MCF 10A (cell line): Measurements from ENCODE around the gene RIT1. TPM values are rescaled to one million over a fixed set of nuclear protein-coding genes. Genes with fewer than 3 reads are reported as not detected.

Experiments used
- BruUV-seq: library from RNA; stranded (reverse); fragments of 400-500 nt; replicated peaks from 2 replicates; lab custom pipeline; 2021; lab: Mats Ljungman, UMichigan
- CTCF ChIA-PET: fragments of 300-600 bp; sonication (Branson Sonifier 250); formaldehyde crosslinking; extraction: SDS; loops from one replicate; lab custom pipeline; 2021; ENCODE audit warnings: antibody characterized with exemption, inconsistent platforms; lab: Yijun Ruan, JAX
- POLR2A ChIA-PET: fragments of 300-600, 350-650 bp; sonication (Branson Sonifier 250); formaldehyde crosslinking; extraction: SDS; loops from one replicate; lab custom pipeline; 2020; ENCODE audit warnings: antibody characterized with exemption, inconsistent platforms; lab: Yijun Ruan, JAX
- DNase-seq: peaks from one replicate; pipeline ENCODE4 v3.0.0-alpha.2; 2018; ENCODE audit not compliant: unreplicated experiment
- H3K27ac Mint-ChIP-seq: one replicate; pipeline ENCODE4 v1.8.0; 2022; ENCODE audit warnings: mild to moderate bottlenecking, low read depth, mixed read lengths; ENCODE audit not compliant: unreplicated experiment
- H3K27me3 Mint-ChIP-seq: one replicate; pipeline ENCODE4 v1.8.0; 2022; ENCODE audit warnings: mixed read lengths; ENCODE audit not compliant: insufficient read depth, unreplicated experiment
- H3K36me3 Mint-ChIP-seq: one replicate; pipeline ENCODE4 v1.8.0; 2022; ENCODE audit warnings: mild to moderate bottlenecking, moderate library complexity, mixed read lengths; ENCODE audit not compliant: insufficient read depth, unreplicated experiment
- H3K4me1 Mint-ChIP-seq: one replicate; pipeline ENCODE4 v1.8.0; 2022; ENCODE audit warnings: mixed read lengths; ENCODE audit not compliant: insufficient read depth, unreplicated experiment
- H3K4me3 Mint-ChIP-seq: one replicate; pipeline ENCODE4 v1.8.0; 2022; ENCODE audit warnings: mild to moderate bottlenecking, moderate library complexity, mixed read lengths; ENCODE audit not compliant: unreplicated experiment
- H3K9me3 Mint-ChIP-seq: one replicate; pipeline ENCODE4 v1.8.0; 2022; ENCODE audit warnings: mixed read lengths; ENCODE audit not compliant: unreplicated experiment
- CTCF ChIP-seq: fragments of 200-600 bp; IDR thresholded peaks from one replicate; pipeline ENCODE4 v1.8.0; 2022; ENCODE audit warnings: antibody characterized with exemption, mild to moderate bottlenecking; ENCODE audit not compliant: unreplicated experiment
- intact Hi-C: fragments of 100-400 bp; cut with micrococcal nuclease; formaldehyde crosslinking; loops from 2 replicates; pipeline ENCODE4 v1.14.1; 2022
- total RNA-seq: library from RNA; stranded (reverse); gene quantifications from 2 replicates; pipeline ENCODE4 v1.2.3, GENCODE V29; 2022

Gene RIT1
- total RNA-seq, 1 experiment from 2014 or later: 36.2 TPM

GRCh38 chr1:155856975-155857930 is 53.9 kb downstream of the RIT1 start, which contains the start of gene GON4L:
Gene GON4L (minus strand): TSS chr1:155857214. CDS start chr1:155853780, 3,434 bp downstream.
- DNase-seq: peak; percentile 98
- intact Hi-C loops: loop anchor here (5.0 kb wide), 1 partner anchor 55 kb away; the partner anchor contains the start of gene RIT1
- CTCF ChIA-PET: interaction anchor here (0.5 to 1.7 kb wide), 8 partner anchors 10 to 1232 kb away, joined by 3 to 6 read pairs (median 3); no protein-coding TSS in a partner anchor
- TF ChIP-seq CTCF: no peak
- TSS peak; percentile 74 for BruUV-seq
- POLR2A ChIA-PET: interaction anchor here (0.6 to 4.5 kb wide), 21 partner anchors 9 to 616 kb away, joined by 3 to 41 read pairs (median 4); partner anchors contain the start of gene KHDC4
- Mint-ChIP-seq H3K27ac (peak within 1 kb of the TSS; percentile 98), H3K4me1 (peaks cover 18% of the 10 kb centered on the region), H3K27me3 (peaks cover 12% of the 10 kb centered on the region), H3K4me3 (peak within 1 kb of the TSS; percentile 99), H3K36me3 (peaks cover 33% of the 10 kb centered on the region), H3K9me3 (no peaks in the 10 kb centered on the region)

GRCh38 chr1:155856257-155856974 is 54.7 kb downstream of the RIT1 start:
- CTCF ChIA-PET: interaction anchor here (0.6 to 1.7 kb wide), 4 partner anchors 10 to 196 kb away, joined by 3 to 4 read pairs (median 3); no protein-coding TSS in a partner anchor
- TSS peak; percentile 71 for BruUV-seq
- intact Hi-C loops: loop anchor here (5.0 kb wide), 1 partner anchor 56 kb away; the partner anchor contains the start of gene RIT1

GRCh38 chr1:155850345-155850744 is 60.8 kb downstream of the RIT1 start:
- intact Hi-C loops: no loop called here
- H3K27ac Mint-ChIP-seq: no peak overlapping the region
- POLR2A ChIA-PET: interaction anchor here (0.7 to 1.4 kb wide), 3 partner anchors 9 to 87 kb away, joined by 3 to 5 read pairs (median 4); partner anchors contain the start of gene SYT11

More at GRCh38 chr1:155856257-155856974, 54.7 kb downstream of the RIT1 start:
- H3K27ac Mint-ChIP-seq: peak overlapping the region; percentile 98
- H3K36me3 Mint-ChIP-seq: peaks cover 42% of the 10 kb centered on the region
- peak overlapping the region; percentile 99 for H3K4me3 Mint-ChIP-seq
- no peak for DNase-seq
- H3K27me3 Mint-ChIP-seq: peaks cover 4% of the 10 kb centered on the region
- H3K9me3 Mint-ChIP-seq: no peaks in the 10 kb centered on the region
- H3K4me1 Mint-ChIP-seq: peaks cover 23% of the 10 kb centered on the region
- POLR2A ChIA-PET: interaction anchor here (0.6 to 4.5 kb wide), 17 partner anchors 8 to 616 kb away, joined by 3 to 41 read pairs (median 4); partner anchors contain the start of gene KHDC4
- no peak for TF ChIP-seq CTCF

More at GRCh38 chr1:155850345-155850744, 60.8 kb downstream of the RIT1 start:
- peaks cover 91% of the 10 kb centered on the region for H3K36me3 Mint-ChIP-seq
- no peak for TF ChIP-seq CTCF
- H3K4me3 Mint-ChIP-seq: no peak overlapping the region
- no peaks in the 10 kb centered on the region for H3K9me3 Mint-ChIP-seq
- no peaks in the 10 kb centered on the region for H3K27me3 Mint-ChIP-seq
- CTCF ChIA-PET: interaction anchor here (0.5 kb wide), 2 partner anchors 13 to 136 kb away, joined by 3 read pairs; no protein-coding TSS in a partner anchor
- DNase-seq: no peak
- peaks cover 22% of the 10 kb centered on the region for H3K4me1 Mint-ChIP-seq
- BruUV-seq: no TSS peak
